Measurements from ENCODE around the gene SPACA4. TPM values are rescaled to one million over a fixed set of nuclear protein-coding genes. Genes with fewer than 3 reads are reported as not detected.
A peak's percentile ranks its signal among the peaks of the same experiment; 100 is the strongest.

SPACA4 gene
- total and polyA plus RNA-seq, 9 of the 15 experiments (the other 6 are each of a cell fraction or from before 2014, with no cell fraction given): not detected

DNA sequence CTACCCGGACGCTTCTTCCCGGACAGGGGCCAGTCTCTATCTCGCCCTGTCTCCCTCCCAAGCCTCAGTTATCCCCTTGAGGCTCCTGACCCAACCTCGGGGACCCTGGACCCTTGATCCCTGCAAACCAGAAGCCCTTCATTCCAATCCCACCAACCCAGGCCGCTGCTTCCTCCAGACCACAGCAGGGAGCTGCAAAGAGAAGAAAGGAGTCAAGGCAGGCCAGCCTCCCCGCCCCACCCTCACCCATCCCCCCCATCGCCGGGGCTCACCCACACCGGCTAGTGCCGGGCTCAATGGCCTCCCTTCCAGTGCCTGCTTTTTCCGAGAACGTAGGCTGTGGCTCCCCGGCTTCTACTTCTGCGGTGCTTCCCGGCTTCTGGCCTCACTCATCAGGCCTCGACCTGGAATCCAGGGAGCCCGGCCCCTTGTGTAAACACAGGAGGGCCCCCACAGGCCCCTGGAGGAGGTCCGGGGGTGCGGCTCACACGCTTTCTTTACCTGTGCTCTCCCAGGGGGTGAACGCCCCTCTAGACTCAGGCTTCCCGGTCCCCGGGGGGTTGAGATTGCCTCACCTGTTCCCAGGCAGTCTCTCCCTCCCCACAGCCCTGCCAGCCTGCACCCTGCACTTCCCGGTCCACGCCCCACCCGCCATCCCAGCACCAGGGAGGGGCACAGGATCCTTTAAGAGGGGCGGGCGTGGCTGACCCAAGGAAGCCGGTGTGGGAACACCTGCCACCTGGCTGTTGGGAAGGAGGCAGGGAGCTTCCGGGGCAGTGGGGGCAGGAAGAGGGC lies 8.1 kb downstream of the SPACA4 start, which contains the start of gene FAM83E (continued):
- TF ChIP-seq, protein P1, sequence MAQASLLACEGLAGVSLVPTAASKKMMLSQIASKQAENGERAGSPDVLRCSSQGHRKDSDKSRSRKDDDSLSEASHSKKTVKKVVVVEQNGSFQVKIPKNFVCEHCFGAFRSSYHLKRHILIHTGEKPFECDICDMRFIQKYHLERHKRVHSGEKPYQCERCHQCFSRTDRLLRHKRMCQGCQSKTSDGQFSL (CRISPR knock-in tag; IDR thresholded peaks at IDR 0.05): no peak; the same call in 1 of the 2 replicates
- TF ChIP-seq, protein P1 (tag; IDR thresholded peaks at IDR 0.05): 0 out of 4 replicates have a peak, but pooled peaks of 1 of the 2 experiments have one; percentile 47
- TF ChIP-seq TAF15 (IDR thresholded peaks at IDR 0.05; ENCODE audit: low read depth, low read length) (0 out of 2 replicates have a peak, but pooled peaks have one; percentile 20), RCOR1 (IDR thresholded peaks at IDR 0.05; ENCODE audit: borderline replicate concordance in 1 of 2, low read depth in 2 of 2, low read length in 2 of 2) (no peak), ZNF766 (CRISPR knock-in tag; conservative IDR thresholded peaks at IDR 0.05) (no peak), RFX5 (IDR thresholded peaks at IDR 0.05; ENCODE audit: low read depth, low read length) (no peak), ARNT (IDR thresholded peaks at IDR 0.05) (no peak), TBP (optimal IDR thresholded peaks at IDR 0.05; ENCODE audit: low read depth, low read length) (no peak), ZNF717 (CRISPR knock-in tag; IDR thresholded peaks at IDR 0.05) (peak; percentile 87; the same call in 1 of the 2 replicates), FOXA1 (IDR thresholded peaks at IDR 0.05; ENCODE audit: borderline replicate concordance) (no peak), POLR2H (tag; IDR thresholded peaks at IDR 0.05; ENCODE audit: low read depth) (0 out of 2 replicates have a peak, but pooled peaks have one; percentile 24), TRIM24 (IDR thresholded peaks at IDR 0.05) (peak in 1 of 2 experiments; percentile 39; a peak in 1 of 4 replicates), RHOXF2B (CRISPR knock-in tag; conservative IDR thresholded peaks at IDR 0.05) (no peak), TGIF2 (CRISPR knock-in tag; IDR thresholded peaks at IDR 0.05) (no peak), ZNF212 (CRISPR knock-in tag; IDR thresholded peaks at IDR 0.05) (no peak), MTA3 (IDR thresholded peaks at IDR 0.05; ENCODE audit: borderline replicate concordance) (no peak), THRAP3 (IDR thresholded peaks at IDR 0.05; ENCODE audit: borderline replicate concordance) (0 out of 2 replicates have a peak, but pooled peaks have one; percentile 57), SREBF2 (CRISPR knock-in tag; IDR thresholded peaks at IDR 0.05) (no peak), MCM5 (IDR thresholded peaks at IDR 0.05; ENCODE audit: low read depth) (no peak), TCF7L2 (IDR thresholded peaks at IDR 0.05; ENCODE audit: low read depth, low read length) (no peak), KDM5B (IDR thresholded peaks at IDR 0.05; ENCODE audit: insufficient replicate concordance, low read depth, low read length) (no peak), NCOA1 (IDR thresholded peaks at IDR 0.05; ENCODE audit: low read depth) (no peak), TEAD1 (CRISPR knock-in tag; IDR thresholded peaks at IDR 0.05) (peak in 1 of 2 experiments; percentile 72; a peak in 2 of 4 replicates), RBM22 (IDR thresholded peaks at IDR 0.05; ENCODE audit: low read depth, low read length, poor library complexity, severe bottlenecking) (peak; percentile 64)
- TF ChIP-seq, protein P2, sequence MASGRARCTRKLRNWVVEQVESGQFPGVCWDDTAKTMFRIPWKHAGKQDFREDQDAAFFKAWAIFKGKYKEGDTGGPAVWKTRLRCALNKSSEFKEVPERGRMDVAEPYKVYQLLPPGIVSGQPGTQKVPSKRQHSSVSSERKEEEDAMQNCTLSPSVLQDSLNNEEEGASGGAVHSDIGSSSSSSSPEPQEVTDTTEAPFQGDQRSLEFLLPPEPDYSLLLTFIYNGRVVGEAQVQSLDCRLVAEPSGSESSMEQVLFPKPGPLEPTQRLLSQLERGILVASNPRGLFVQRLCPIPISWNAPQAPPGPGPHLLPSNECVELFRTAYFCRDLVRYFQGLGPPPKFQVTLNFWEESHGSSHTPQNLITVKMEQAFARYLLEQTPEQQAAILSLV (tag; IDR thresholded peaks at IDR 0.05): no peak
- TF ChIP-seq, protein P3, sequence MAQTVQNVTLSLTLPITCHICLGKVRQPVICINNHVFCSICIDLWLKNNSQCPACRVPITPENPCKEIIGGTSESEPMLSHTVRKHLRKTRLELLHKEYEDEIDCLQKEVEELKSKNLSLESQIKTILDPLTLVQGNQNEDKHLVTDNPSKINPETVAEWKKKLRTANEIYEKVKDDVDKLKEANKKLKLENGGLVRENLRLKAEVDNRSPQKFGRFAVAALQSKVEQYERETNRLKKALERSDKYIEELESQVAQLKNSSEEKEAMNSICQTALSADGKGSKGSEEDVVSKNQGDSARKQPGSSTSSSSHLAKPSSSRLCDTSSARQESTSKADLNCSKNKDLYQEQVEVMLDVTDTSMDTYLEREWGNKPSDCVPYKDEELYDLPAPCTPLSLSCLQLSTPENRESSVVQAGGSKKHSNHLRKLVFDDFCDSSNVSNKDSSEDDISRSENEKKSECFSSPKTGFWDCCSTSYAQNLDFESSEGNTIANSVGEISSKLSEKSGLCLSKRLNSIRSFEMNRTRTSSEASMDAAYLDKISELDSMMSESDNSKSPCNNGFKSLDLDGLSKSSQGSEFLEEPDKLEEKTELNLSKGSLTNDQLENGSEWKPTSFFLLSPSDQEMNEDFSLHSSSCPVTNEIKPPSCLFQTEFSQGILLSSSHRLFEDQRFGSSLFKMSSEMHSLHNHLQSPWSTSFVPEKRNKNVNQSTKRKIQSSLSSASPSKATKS (CRISPR knock-in tag; IDR thresholded peaks at IDR 0.05): no peak
